Activated B cell treated with CpG ODN at 0.5 μM for 24 hours (primary cell): ENCODE results near the gene VASP. TPM values are rescaled to one million over a fixed set of nuclear protein-coding genes. Genes with fewer than 3 reads are reported as not detected.
A peak's percentile ranks its signal among the peaks of the same experiment; 100 is the strongest.
"Not testable (repeated sequence)": the region's sequence is repeated elsewhere in the genome, so short reads cannot be mapped to it uniquely, and the experiment has no call there.

Experiments used
- ATAC-seq: fragments of 200-7000 bp; cut with Tn5 transposase; one replicate; pipeline ENCODE4 v1.10.0; 2021; ENCODE audit warnings: low read depth, mild to moderate bottlenecking, moderate library complexity
- CTCF ChIA-PET: fragments of 350-600 bp; sonication (Branson Sonifier 250); formaldehyde crosslinking; loops from one replicate; lab custom pipeline; 2021; ENCODE audit warnings: antibody characterized with exemption; lab: Charles Lee
- POLR2A ChIA-PET: fragments of 350-600 bp; sonication (Branson Sonifier 250); formaldehyde crosslinking; loops from one replicate; lab custom pipeline; 2021; ENCODE audit warnings: antibody characterized with exemption; lab: Charles Lee
- DNase-seq: peaks from one replicate; pipeline ENCODE4 v3.0.0; 2022
- H3K27ac Mint-ChIP-seq: one replicate; pipeline ENCODE4 v1.8.0; 2020; ENCODE audit warnings: mixed read lengths
- H3K27me3 Mint-ChIP-seq: one replicate; pipeline ENCODE4 v1.8.0; 2021; ENCODE audit warnings: mixed read lengths
- H3K36me3 Mint-ChIP-seq: one replicate; pipeline ENCODE4 v1.8.0; 2021; ENCODE audit warnings: low read depth, mixed read lengths
- H3K4me1 Mint-ChIP-seq: one replicate; pipeline ENCODE4 v1.8.0; 2021; ENCODE audit warnings: mixed read lengths
- H3K4me3 Mint-ChIP-seq: one replicate; pipeline ENCODE4 v1.8.0; 2020; ENCODE audit warnings: mild to moderate bottlenecking, mixed read lengths
- H3K9me3 Mint-ChIP-seq: one replicate; pipeline ENCODE4 v1.8.0; 2020; ENCODE audit warnings: mixed read lengths
- CTCF ChIP-seq: fragments of 200-600 bp; IDR thresholded peaks from one replicate; pipeline ENCODE4 v1.8.0; 2022; ENCODE audit warnings: antibody characterized with exemption, mild to moderate bottlenecking
- intact Hi-C: fragments of 100-400 bp; cut with micrococcal nuclease; formaldehyde crosslinking; loops from one replicate; pipeline ENCODE4 v1.15.1; 2024
- total RNA-seq: library from RNA; stranded (reverse); gene quantifications from 2 replicates; pipeline ENCODE4 v1.2.3, GENCODE V29; 2022

The VASP gene
- total RNA-seq, 1 donor from 2014 or later, result 300 TPM

DNA sequence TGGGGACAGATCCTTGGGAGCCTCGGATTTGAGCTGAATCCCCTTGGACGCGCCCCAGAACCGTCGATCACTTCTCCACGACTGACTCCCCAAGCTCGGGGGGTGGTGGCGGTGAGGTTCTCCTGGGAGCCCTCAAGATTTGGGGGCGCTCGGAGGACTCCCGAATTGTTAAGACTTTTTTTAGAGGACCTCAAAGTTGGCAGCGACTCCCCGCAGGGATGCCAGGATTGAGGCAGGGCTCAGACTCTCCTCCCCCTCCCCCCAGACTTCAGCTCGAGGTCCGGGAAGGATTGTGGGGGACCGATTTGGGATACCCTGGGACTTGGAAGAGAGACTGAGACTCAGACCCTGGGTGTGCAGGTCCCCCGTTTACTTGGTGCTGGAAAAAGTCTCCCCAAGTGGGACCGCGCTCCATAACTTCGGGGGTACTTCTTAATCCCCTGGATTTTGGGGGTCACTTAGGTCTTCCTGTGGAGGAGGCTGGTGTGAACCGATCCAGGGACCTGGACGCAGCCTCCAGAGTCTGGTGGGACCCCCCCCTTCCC lies 665 bp downstream of the VASP start:
- CTCF ChIA-PET, result interaction anchor here (0.9 to 1.5 kb wide), 2 partner anchors 29 to 68 kb away, joined by 4 to 6 read pairs; no protein-coding TSS in a partner anchor
- H3K36me3 Mint-ChIP-seq, result peaks cover 28% of the 10 kb centered on the region

DNA sequence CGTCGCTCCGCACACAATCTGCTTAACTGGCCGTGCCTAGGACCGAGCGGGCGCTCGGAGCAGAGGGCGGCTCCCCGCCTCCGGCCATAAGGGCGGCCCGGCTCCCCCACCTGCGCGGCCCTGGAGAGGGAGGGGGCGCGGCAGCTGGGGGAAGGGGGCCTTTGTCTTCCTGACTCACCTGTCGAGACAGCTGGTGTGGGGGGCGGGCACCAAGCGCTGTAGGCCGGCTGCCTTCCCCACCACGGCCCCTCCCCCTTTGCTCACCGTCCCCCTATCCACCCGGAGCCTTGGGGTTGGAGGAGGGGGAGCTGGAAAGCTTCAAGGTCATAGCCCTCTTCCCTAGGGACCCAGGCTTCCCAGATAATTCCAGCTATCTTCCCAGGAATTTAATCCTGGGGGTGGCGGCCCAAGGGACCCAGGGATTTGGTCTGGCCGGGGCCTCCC lies 1.2 kb downstream of the VASP start:
- Mint-ChIP-seq H3K27me3 (no peaks in the 10 kb centered on the region), H3K36me3 (peaks cover 30% of the 10 kb centered on the region), H3K9me3 (no peaks in the 10 kb centered on the region), H3K4me3 (peak overlapping the region; percentile 96), H3K4me1 (peaks cover 60% of the 10 kb centered on the region), H3K27ac (peak overlapping the region; percentile 93)
- ChIA-PET POLR2A (interaction anchor here (0.6 to 2.2 kb wide), 8 partner anchors 9 to 284 kb away, joined by 3 to 10 read pairs (median 4); partner anchors contain the start of genes DMWD and RTN2), CTCF (interaction anchor here (0.9 to 1.5 kb wide), 2 partner anchors 30 to 69 kb away, joined by 4 to 6 read pairs; no protein-coding TSS in a partner anchor)
- DNase-seq (peak; percentile 55), ATAC-seq (peak; percentile 6)
- intact Hi-C loops, result loop anchor here (5.0 kb wide), 1 partner anchor 49 kb away; no protein-coding TSS in a partner anchor
- no peak for TF ChIP-seq CTCF

More for the DNA sequence above, 665 bp downstream of the VASP start:
- no peak for TF ChIP-seq CTCF
- no peaks in the 10 kb centered on the region for H3K9me3 Mint-ChIP-seq
- intact Hi-C loops, result loop anchor here (1.0 to 5.0 kb wide), 4 partner anchors 15 to 185 kb away; partner anchors contain the start of gene QPCTL
- peak overlapping the region; percentile 93 for H3K27ac Mint-ChIP-seq
- POLR2A ChIA-PET, result interaction anchor here (0.6 to 2.2 kb wide), 12 partner anchors 9 to 1116 kb away, joined by 3 to 10 read pairs (median 4); partner anchors contain the start of genes DMWD and RTN2
- H3K27me3 Mint-ChIP-seq, result no peaks in the 10 kb centered on the region
- DNase-seq (no peak), ATAC-seq (no peak)
- peak overlapping the region; percentile 96 for H3K4me3 Mint-ChIP-seq
- H3K4me1 Mint-ChIP-seq, result peaks cover 57% of the 10 kb centered on the region

- DNase-seq, result peak; percentile 59
- no peaks in the 10 kb centered on the region for H3K27me3 Mint-ChIP-seq
- peak; percentile 29 for ATAC-seq
- peaks cover 30% of the 10 kb centered on the region for H3K36me3 Mint-ChIP-seq
- peak overlapping the region; percentile 93 for H3K27ac Mint-ChIP-seq
- no peak for TF ChIP-seq CTCF
- CTCF ChIA-PET, result interaction anchor here (0.9 to 1.8 kb wide), 3 partner anchors 24 to 30 kb away, joined by 3 to 5 read pairs (median 4); no protein-coding TSS in a partner anchor
- H3K4me1 Mint-ChIP-seq, result peaks cover 64% of the 10 kb centered on the region
- peak overlapping the region; percentile 96 for H3K4me3 Mint-ChIP-seq
- intact Hi-C loops, result loop anchor here (5.0 kb wide), 1 partner anchor 48 kb away; no protein-coding TSS in a partner anchor
- POLR2A ChIA-PET, result interaction anchor here (1.0 to 2.2 kb wide), 7 partner anchors 9 to 208 kb away, joined by 3 to 10 read pairs (median 4); partner anchors contain the start of gene RTN2
- H3K9me3 Mint-ChIP-seq, result no peaks in the 10 kb centered on the region
Observed at GRCh38 chr19:45508861-45509691, 1.8 kb downstream of the VASP start.

- POLR2A ChIA-PET, result interaction anchor here (1.1 kb wide), 1 partner anchor 9 kb away, joined by 4 read pairs; no protein-coding TSS in a partner anchor
- Mint-ChIP-seq H3K36me3 (peaks cover 30% of the 10 kb centered on the region), H3K4me3 (peak overlapping the region; percentile 96), H3K27ac (peak overlapping the region; percentile 93), H3K9me3 (no peaks in the 10 kb centered on the region), H3K4me1 (peaks cover 69% of the 10 kb centered on the region), H3K27me3 (no peaks in the 10 kb centered on the region)
- DNase-seq, result no peak
- intact Hi-C loops, result loop anchor here (5.0 kb wide), 1 partner anchor 48 kb away; no protein-coding TSS in a partner anchor
- CTCF ChIA-PET, result interaction anchor here (1.0 to 1.8 kb wide), 2 partner anchors 24 to 30 kb away, joined by 3 to 5 read pairs; no protein-coding TSS in a partner anchor
- no peak for ATAC-seq
- TF ChIP-seq CTCF, result no peak
Observed at GRCh38 chr19:45509692-45510015, 2.4 kb downstream of the VASP start.

GRCh38 chr19:45510352-45510751 lies 3.1 kb downstream of the VASP start:
- H3K9me3 Mint-ChIP-seq, DNase-seq, ATAC-seq, intact Hi-C loops, H3K27me3 Mint-ChIP-seq: not testable (repeated sequence)
- Mint-ChIP-seq H3K36me3 (peaks cover 32% of the 10 kb centered on the region), H3K27ac (peak overlapping the region; percentile 93), H3K4me3 (peak overlapping the region; percentile 96), H3K4me1 (peaks cover 72% of the 10 kb centered on the region)
- CTCF ChIA-PET, result interaction anchor here (1.0 to 1.8 kb wide), 3 partner anchors 11 to 30 kb away, joined by 3 to 5 read pairs (median 5); no protein-coding TSS in a partner anchor
- POLR2A ChIA-PET, result interaction anchor here (0.6 to 1.1 kb wide), 4 partner anchors 8 to 282 kb away, joined by 3 to 5 read pairs (median 4); partner anchors contain the start of gene DMWD
